Activated T-helper 1 cell treated with anti-CD3 and anti-CD28 coated beads, Interleukin-12 subunit alpha, Interleukin-12 subunit beta, Interleukin-2, Interleukin-4 antibody, amounts not matched to agents 30 ng/mL and 10 ng/mL and 1 ng/mL, durations not matched to agents 14 hours and 24 hours and 36 hours (primary cell): Measurements from ENCODE around the gene DDX28. TPM values are rescaled to one million over a fixed set of nuclear protein-coding genes. Genes with fewer than 3 reads are reported as not detected.
"Not testable (repeated sequence)": the region's sequence is repeated elsewhere in the genome, so short reads cannot be mapped to it uniquely, and the experiment has no call there.

Experiments used
- DNase-seq: peaks from one replicate; pipeline ENCODE4 v3.0.0; 2021; ENCODE audit warnings: low spot score
- H3K27ac Mint-ChIP-seq: one replicate; pipeline ENCODE4 v1.8.0; 2021; ENCODE audit warnings: mild to moderate bottlenecking, mixed read lengths
- H3K27me3 Mint-ChIP-seq: one replicate; pipeline ENCODE4 v1.8.0; 2022; ENCODE audit warnings: mild to moderate bottlenecking, moderate library complexity, mixed read lengths; ENCODE audit not compliant: insufficient read depth
- H3K36me3 Mint-ChIP-seq: one replicate; pipeline ENCODE4 v1.8.0; 2021; ENCODE audit warnings: low read depth, mixed read lengths
- H3K4me1 Mint-ChIP-seq: one replicate; pipeline ENCODE4 v1.8.0; 2021; ENCODE audit warnings: low read depth, mixed read lengths
- H3K4me3 Mint-ChIP-seq: one replicate; pipeline ENCODE4 v1.8.0; 2021; ENCODE audit warnings: mild to moderate bottlenecking, moderate library complexity, mixed read lengths
- H3K9me3 Mint-ChIP-seq: one replicate; pipeline ENCODE4 v1.8.0; 2021; ENCODE audit warnings: mixed read lengths
- intact Hi-C: fragments of 100-400 bp; cut with micrococcal nuclease; formaldehyde crosslinking; loops from one replicate; pipeline ENCODE4 v1.15.1; 2024
- total RNA-seq: library from RNA; stranded (reverse); gene quantifications from 2 replicates; pipeline ENCODE4 v1.2.3, GENCODE V29; 2022

DDX28 gene
- total RNA-seq, 1 donor from 2014 or later = 28.4 TPM

- Mint-ChIP-seq H3K36me3 (peaks cover 32% of the 10 kb centered on the region), H3K4me1 (peaks cover 17% of the 10 kb centered on the region)
- H3K4me3 Mint-ChIP-seq, DNase-seq, H3K27me3 Mint-ChIP-seq, intact Hi-C loops, H3K27ac Mint-ChIP-seq, H3K9me3 Mint-ChIP-seq: not testable (repeated sequence)
Measured at GRCh38 chr16:68030108-68030507, 7.1 kb upstream of the DDX28 start.

- Mint-ChIP-seq H3K4me3 (no peak overlapping the region), H3K36me3 (peaks cover 30% of the 10 kb centered on the region)
- intact Hi-C loops = no loop called here
Measured at GRCh38 chr16:68028996-68029395, 6.0 kb upstream of the DDX28 start.

GRCh38 chr16:68022278-68022727, 729 bp downstream of the DDX28 start:
- Mint-ChIP-seq H3K27ac (peak overlapping the region; percentile 96), H3K4me3 (peak overlapping the region; percentile 100), H3K9me3 (no peaks in the 10 kb centered on the region), H3K36me3 (peaks cover 26% of the 10 kb centered on the region), H3K4me1 (peaks cover 21% of the 10 kb centered on the region), H3K27me3 (no peaks in the 10 kb centered on the region)
- intact Hi-C loops = no loop called here
- no peak for DNase-seq

More at GRCh38 chr16:68028996-68029395, 6.0 kb upstream of the DDX28 start:
- no peaks in the 10 kb centered on the region for H3K27me3 Mint-ChIP-seq
- DNase-seq = no peak
- no peaks in the 10 kb centered on the region for H3K9me3 Mint-ChIP-seq
- no peak overlapping the region for H3K27ac Mint-ChIP-seq
- peaks cover 17% of the 10 kb centered on the region for H3K4me1 Mint-ChIP-seq

- H3K9me3 Mint-ChIP-seq = no peaks in the 10 kb centered on the region
- no peak for DNase-seq
- peaks cover 21% of the 10 kb centered on the region for H3K4me1 Mint-ChIP-seq
- peak overlapping the region; percentile 100 for H3K4me3 Mint-ChIP-seq
- peaks cover 21% of the 10 kb centered on the region for H3K36me3 Mint-ChIP-seq
- no peaks in the 10 kb centered on the region for H3K27me3 Mint-ChIP-seq
- peak overlapping the region; percentile 40 for H3K27ac Mint-ChIP-seq
- intact Hi-C loops = no loop called here
Measured at GRCh38 chr16:68021490-68021889, 1.5 kb downstream of the DDX28 start.

- intact Hi-C loops = no loop called here
- no peaks in the 10 kb centered on the region for H3K9me3 Mint-ChIP-seq
- H3K36me3 Mint-ChIP-seq = peaks cover 17% of the 10 kb centered on the region
Measured at GRCh38 chr16:68019167-68019680, 3.8 kb downstream of the DDX28 start.

GRCh38 chr16:68015681-68016080, 7.4 kb downstream of the DDX28 start, which contains the start of gene DPEP2NB:
TSS of gene DPEP2NB (minus strand) at chr16:68015911. CDS start at chr16:68015770, 141 bp downstream.
- no peaks in the 10 kb centered on the region for H3K9me3 Mint-ChIP-seq
- H3K4me1 Mint-ChIP-seq = peaks cover 5% of the 10 kb centered on the region
- no peaks in the 10 kb centered on the region for H3K36me3 Mint-ChIP-seq
- H3K27ac Mint-ChIP-seq = no peak within 1 kb of the TSS
- H3K4me3 Mint-ChIP-seq = no peak within 1 kb of the TSS
- DNase-seq = no peak
- intact Hi-C loops = no loop called here
- no peaks in the 10 kb centered on the region for H3K27me3 Mint-ChIP-seq

More at GRCh38 chr16:68019167-68019680, 3.8 kb downstream of the DDX28 start:
- no peak overlapping the region for H3K4me3 Mint-ChIP-seq
- no peak for DNase-seq
- peaks cover 21% of the 10 kb centered on the region for H3K4me1 Mint-ChIP-seq
- no peaks in the 10 kb centered on the region for H3K27me3 Mint-ChIP-seq
- no peak overlapping the region for H3K27ac Mint-ChIP-seq

GRCh38 chr16:68013440-68013839, 9.6 kb downstream of the DDX28 start:
- Mint-ChIP-seq H3K36me3 (no peaks in the 10 kb centered on the region), H3K9me3 (no peaks in the 10 kb centered on the region), H3K4me3 (no peak overlapping the region), H3K27me3 (no peaks in the 10 kb centered on the region), H3K27ac (no peak overlapping the region), H3K4me1 (peaks cover 4% of the 10 kb centered on the region)
- intact Hi-C loops = no loop called here
- no peak for DNase-seq

- H3K4me3 Mint-ChIP-seq, H3K27ac Mint-ChIP-seq, H3K36me3 Mint-ChIP-seq, H3K27me3 Mint-ChIP-seq, DNase-seq, intact Hi-C loops, H3K9me3 Mint-ChIP-seq: not testable (repeated sequence)
- H3K4me1 Mint-ChIP-seq = peaks cover 22% of the 10 kb centered on the region
Measured at GRCh38 chr16:68009872-68010271, 13.2 kb downstream of the DDX28 start.

GRCh38 chr16:68009157-68009735, 13.8 kb downstream of the DDX28 start:
- Mint-ChIP-seq H3K4me3 (no peak overlapping the region), H3K9me3 (no peaks in the 10 kb centered on the region), H3K36me3 (no peaks in the 10 kb centered on the region), H3K27me3 (no peaks in the 10 kb centered on the region), H3K4me1 (peaks cover 24% of the 10 kb centered on the region), H3K27ac (no peak overlapping the region)
- DNase-seq = no peak
- intact Hi-C loops = no loop called here

GRCh38 chr16:68005786-68006286, 17.2 kb downstream of the DDX28 start:
- Mint-ChIP-seq H3K36me3 (no peaks in the 10 kb centered on the region), H3K27me3 (no peaks in the 10 kb centered on the region), H3K27ac (peak overlapping the region; percentile 91), H3K4me3 (peak overlapping the region; percentile 48), H3K9me3 (no peaks in the 10 kb centered on the region), H3K4me1 (peaks cover 20% of the 10 kb centered on the region)
- DNase-seq = peak; percentile 42
- intact Hi-C loops = no loop called here

- Mint-ChIP-seq H3K4me3 (no peak overlapping the region), H3K27me3 (no peaks in the 10 kb centered on the region), H3K27ac (peak overlapping the region; percentile 91), H3K9me3 (no peaks in the 10 kb centered on the region), H3K4me1 (peaks cover 25% of the 10 kb centered on the region), H3K36me3 (no peaks in the 10 kb centered on the region)
- intact Hi-C loops = no loop called here
- DNase-seq = no peak
Measured at GRCh38 chr16:68005211-68005610, 17.8 kb downstream of the DDX28 start.

GRCh38 chr16:68003031-68003430, 20.0 kb downstream of the DDX28 start:
- no peak for DNase-seq
- Mint-ChIP-seq H3K27me3 (no peaks in the 10 kb centered on the region), H3K9me3 (no peaks in the 10 kb centered on the region), H3K36me3 (peaks cover 2% of the 10 kb centered on the region), H3K27ac (no peak overlapping the region), H3K4me1 (peaks cover 41% of the 10 kb centered on the region), H3K4me3 (no peak overlapping the region)
- intact Hi-C loops = no loop called here

GRCh38 chr16:68000450-68000849, 22.6 kb downstream of the DDX28 start:
- Mint-ChIP-seq H3K4me1 (peaks cover 34% of the 10 kb centered on the region), H3K9me3 (no peaks in the 10 kb centered on the region), H3K4me3 (peak overlapping the region; percentile 85), H3K36me3 (peaks cover 2% of the 10 kb centered on the region), H3K27ac (peak overlapping the region; percentile 72), H3K27me3 (no peaks in the 10 kb centered on the region)
- intact Hi-C loops = no loop called here
- DNase-seq = no peak
